Neuron (in vitro differentiated cells): ENCODE measurements around the gene DNAJA1.

Source experiments
- H2AFZ ChIP-seq: one replicate; pipeline ENCODE4 v1.6.1; 2013; ENCODE audit warnings: low read depth, mild to moderate bottlenecking, inconsistent platforms, low read length, moderate library complexity
- H3K27me3 ChIP-seq: one replicate; pipeline ENCODE4 v1.6.1; 2013; ENCODE audit warnings: low read length; ENCODE audit not compliant: insufficient read depth
- H3K36me3 ChIP-seq: one replicate; pipeline ENCODE4 v1.6.1; 2013; ENCODE audit warnings: low read length; ENCODE audit not compliant: insufficient read depth
- H3K4me1 ChIP-seq: one replicate; pipeline ENCODE4 v1.6.1; 2013; ENCODE audit warnings: low read length; ENCODE audit not compliant: insufficient read depth
- H3K4me3 ChIP-seq: 2 replicates; pipeline ENCODE4 v1.5.1; 2013; ENCODE audit warnings: mild to moderate bottlenecking, low read length, moderate library complexity
- H3K9me3 ChIP-seq: one replicate; pipeline ENCODE4 v1.6.1; 2013; ENCODE audit warnings: low read length

Gene DNAJA1

DNA sequence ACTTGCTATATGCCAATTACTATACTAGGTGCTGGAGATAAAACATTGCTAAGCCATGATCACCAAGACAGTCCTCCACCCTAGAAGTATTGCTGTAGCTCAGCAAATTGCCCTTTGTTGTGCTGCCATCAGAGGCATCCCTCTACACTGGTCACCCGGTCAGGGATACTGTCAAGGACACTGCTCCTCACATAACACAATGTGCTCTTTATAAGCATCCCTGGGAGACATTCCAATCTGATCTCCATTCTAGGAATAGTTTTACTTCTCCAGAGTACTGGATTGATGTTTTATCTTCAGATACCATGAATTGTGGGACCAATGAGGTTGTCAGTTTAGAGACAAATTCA lies 10.4 kb upstream of the DNAJA1 start:
- peaks cover 2% of the 10 kb centered on the region for H3K9me3 ChIP-seq
- H3K36me3 ChIP-seq, result peaks cover 7% of the 10 kb centered on the region
- H3K27me3 ChIP-seq, result no peaks in the 10 kb centered on the region
- H3K4me3 ChIP-seq, result no peak overlapping the region
- H2AFZ ChIP-seq, result no peak overlapping the region
- H3K4me1 ChIP-seq, result no peaks in the 10 kb centered on the region

GRCh38 chr9:33017283-33018041 lies 7.6 kb upstream of the DNAJA1 start:
- Histone ChIP-seq H3K4me1 (no peaks in the 10 kb centered on the region), H3K27me3 (no peaks in the 10 kb centered on the region), H3K36me3 (peaks cover 15% of the 10 kb centered on the region), H3K9me3 (peaks cover 2% of the 10 kb centered on the region), H2AFZ (no peak overlapping the region), H3K4me3 (no peak overlapping the region)

GRCh38 chr9:33019797-33020196 lies 5.3 kb upstream of the DNAJA1 start:
- peaks cover 15% of the 10 kb centered on the region for H3K36me3 ChIP-seq
- H3K4me3 ChIP-seq, result no peak overlapping the region
- H3K4me1 ChIP-seq, result peaks cover 13% of the 10 kb centered on the region
- no peak overlapping the region for H2AFZ ChIP-seq
- H3K27me3 ChIP-seq, result no peaks in the 10 kb centered on the region
- peaks cover 2% of the 10 kb centered on the region for H3K9me3 ChIP-seq

DNA sequence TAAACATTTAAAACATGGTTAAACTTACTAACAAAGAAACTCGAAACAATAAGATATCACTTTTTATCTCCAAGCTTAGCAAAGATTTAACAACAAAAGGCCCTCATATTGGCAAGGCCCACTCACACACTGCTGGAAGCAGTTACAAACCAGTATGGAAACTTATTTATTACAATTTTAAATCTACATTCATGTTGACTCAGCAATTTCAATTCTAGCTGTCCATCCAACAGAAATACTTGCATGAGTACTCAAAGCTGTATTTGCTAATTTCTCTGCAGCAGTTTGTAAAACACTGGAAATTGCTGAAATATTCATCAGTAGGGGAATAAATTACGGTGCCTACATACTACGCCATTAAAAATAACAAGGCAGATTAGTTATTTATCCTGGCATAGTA lies 2.8 kb upstream of the DNAJA1 start:
- peaks cover 26% of the 10 kb centered on the region for H3K36me3 ChIP-seq
- H3K4me3 ChIP-seq, result no peak overlapping the region
- peaks cover 2% of the 10 kb centered on the region for H3K9me3 ChIP-seq
- no peaks in the 10 kb centered on the region for H3K27me3 ChIP-seq
- H3K4me1 ChIP-seq, result peaks cover 23% of the 10 kb centered on the region
- H2AFZ ChIP-seq, result no peak overlapping the region

- Histone ChIP-seq H3K36me3 (peaks cover 30% of the 10 kb centered on the region), H3K27me3 (no peaks in the 10 kb centered on the region), H2AFZ (no peak overlapping the region), H3K9me3 (peaks cover 2% of the 10 kb centered on the region), H3K4me1 (peaks cover 28% of the 10 kb centered on the region), H3K4me3 (no peak overlapping the region)
Measured at GRCh38 chr9:33022755-33023154, 2.3 kb upstream of the DNAJA1 start.

DNA sequence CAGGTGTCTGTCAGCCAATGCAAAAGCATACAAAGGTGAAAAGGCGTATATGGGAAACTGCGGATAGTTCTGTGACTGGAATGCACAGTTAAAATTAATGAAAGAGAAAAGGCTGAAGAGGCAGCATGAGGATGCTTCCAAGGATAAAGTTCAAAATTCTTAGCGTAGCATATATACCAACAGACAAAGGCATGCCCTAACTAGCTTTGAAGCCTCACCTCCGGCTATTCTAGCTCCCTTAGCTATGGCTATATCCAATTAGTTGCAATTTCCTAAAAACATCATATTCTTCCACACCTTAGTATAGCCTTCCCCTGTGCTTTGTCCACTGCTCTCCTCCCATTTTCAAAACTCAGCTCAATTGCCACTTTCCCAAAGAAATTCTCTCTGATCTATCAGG lies 1.4 kb upstream of the DNAJA1 start:
- Histone ChIP-seq H3K4me3 (peak overlapping the region; percentile 99), H3K36me3 (peaks cover 38% of the 10 kb centered on the region), H2AFZ (no peak overlapping the region), H3K27me3 (no peaks in the 10 kb centered on the region), H3K4me1 (peaks cover 37% of the 10 kb centered on the region), H3K9me3 (peaks cover 2% of the 10 kb centered on the region)

- Histone ChIP-seq H3K4me3 (peak overlapping the region; percentile 99), H3K27me3 (no peaks in the 10 kb centered on the region), H3K9me3 (peaks cover 2% of the 10 kb centered on the region), H3K4me1 (peaks cover 39% of the 10 kb centered on the region), H3K36me3 (peaks cover 42% of the 10 kb centered on the region), H2AFZ (peak overlapping the region; percentile 33)
Measured at GRCh38 chr9:33024126-33024965, 727 bp upstream of the DNAJA1 start.

DNA sequence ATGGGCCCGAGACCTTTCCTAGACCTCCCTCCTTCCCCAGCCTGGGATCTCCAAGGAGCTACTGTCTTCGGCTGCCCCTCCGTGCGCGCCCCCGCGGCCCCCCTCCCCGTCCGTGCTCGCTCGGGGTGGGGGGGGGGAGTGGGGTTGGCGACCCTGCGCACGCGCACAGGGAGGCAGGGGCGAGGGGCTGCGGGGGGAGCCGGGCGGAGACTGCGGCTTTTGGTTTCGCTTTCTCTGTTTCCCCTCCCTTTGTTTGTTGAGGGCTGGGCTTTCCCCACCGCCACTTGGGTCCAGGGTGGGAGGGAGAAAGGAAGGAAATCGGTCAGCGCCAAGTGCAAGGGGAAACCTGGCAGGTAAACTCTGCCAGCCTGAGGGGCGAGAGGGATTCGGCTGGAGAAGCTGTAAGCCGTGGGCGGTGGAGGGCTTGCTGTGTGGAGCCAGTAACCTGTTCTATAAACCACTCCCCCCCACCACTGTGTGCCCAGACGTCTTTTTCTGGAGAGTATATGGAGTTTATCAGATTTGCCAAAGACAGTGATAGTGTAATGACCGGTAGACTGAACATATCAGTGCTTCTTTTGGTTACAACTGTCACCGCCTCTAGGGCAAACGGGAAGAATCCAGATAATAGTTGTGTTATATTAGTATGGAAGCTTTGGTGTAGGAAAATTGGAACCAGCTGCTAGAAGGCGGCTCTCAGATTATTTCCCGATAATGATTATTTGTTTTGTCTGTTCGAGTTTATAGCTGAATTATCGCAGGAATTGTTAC lies 684 bp downstream of the DNAJA1 start:
- no peaks in the 10 kb centered on the region for H3K27me3 ChIP-seq
- H3K36me3 ChIP-seq, result peaks cover 46% of the 10 kb centered on the region
- peak overlapping the region; percentile 33 for H2AFZ ChIP-seq
- peaks cover 39% of the 10 kb centered on the region for H3K4me1 ChIP-seq
- no peaks in the 10 kb centered on the region for H3K9me3 ChIP-seq
- H3K4me3 ChIP-seq, result peak overlapping the region; percentile 99

GRCh38 chr9:33029231-33029786 lies 4.2 kb downstream of the DNAJA1 start:
- Histone ChIP-seq H3K27me3 (no peaks in the 10 kb centered on the region), H3K9me3 (no peaks in the 10 kb centered on the region), H3K36me3 (peaks cover 78% of the 10 kb centered on the region), H3K4me3 (no peak overlapping the region), H2AFZ (no peak overlapping the region), H3K4me1 (peaks cover 28% of the 10 kb centered on the region)

GRCh38 chr9:33030285-33030684 lies 5.2 kb downstream of the DNAJA1 start:
- peaks cover 87% of the 10 kb centered on the region for H3K36me3 ChIP-seq
- H3K27me3 ChIP-seq, result no peaks in the 10 kb centered on the region
- H3K4me1 ChIP-seq, result peaks cover 26% of the 10 kb centered on the region
- no peaks in the 10 kb centered on the region for H3K9me3 ChIP-seq
- H2AFZ ChIP-seq, result no peak overlapping the region
- H3K4me3 ChIP-seq, result no peak overlapping the region

DNA sequence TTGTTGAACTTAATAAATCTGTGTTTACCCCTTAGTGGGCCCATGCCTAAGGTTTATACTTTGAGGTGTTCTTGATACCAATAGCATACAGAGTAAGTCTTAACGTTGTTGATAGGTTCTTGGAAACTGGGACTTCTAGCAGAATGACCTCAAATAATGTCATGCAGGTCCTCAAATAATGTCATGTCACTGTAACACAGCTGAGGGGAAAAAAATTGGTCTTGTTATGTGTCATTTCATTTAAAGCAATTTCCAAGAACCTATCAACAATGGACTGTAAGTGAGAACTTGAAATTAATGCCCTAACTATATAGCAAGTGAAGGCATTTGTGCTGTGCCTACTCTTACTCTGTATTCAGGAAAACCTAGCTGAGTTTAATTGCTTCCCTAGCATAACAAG lies 7.2 kb downstream of the DNAJA1 start:
- H2AFZ ChIP-seq, result no peak overlapping the region
- H3K36me3 ChIP-seq, result peaks cover 94% of the 10 kb centered on the region

GRCh38 chr9:33032865-33033264 lies 7.8 kb downstream of the DNAJA1 start:
- peaks cover 94% of the 10 kb centered on the region for H3K36me3 ChIP-seq
- H3K9me3 ChIP-seq, result no peaks in the 10 kb centered on the region
- H3K27me3 ChIP-seq, result no peaks in the 10 kb centered on the region
- H3K4me1 ChIP-seq, result peaks cover 10% of the 10 kb centered on the region
- no peak overlapping the region for H2AFZ ChIP-seq
- no peak overlapping the region for H3K4me3 ChIP-seq

More for the DNA sequence above, 7.2 kb downstream of the DNAJA1 start:
- peaks cover 16% of the 10 kb centered on the region for H3K4me1 ChIP-seq
- H3K9me3 ChIP-seq, result no peaks in the 10 kb centered on the region
- no peaks in the 10 kb centered on the region for H3K27me3 ChIP-seq
- no peak overlapping the region for H3K4me3 ChIP-seq
